ENCODE measurements around the gene CTNND2. TPM values are rescaled to one million over a fixed set of nuclear protein-coding genes. Genes with fewer than 3 reads are reported as not detected.

The CTNND2 gene
- total RNA-seq, 1 experiment from 2014 or later = not detected

GRCh38 chr5:10985091-10985720 is 919.0 kb downstream of the CTNND2 start:
- Mint-ChIP-seq H3K36me3 (ENCODE audit: insufficient read depth, unreplicated experiment) (no peaks in the 10 kb centered on the region), H3K4me3 (ENCODE audit: unreplicated experiment) (no peak overlapping the region), H3K27me3 (ENCODE audit: insufficient read depth, unreplicated experiment) (peaks cover 55% of the 10 kb centered on the region), H3K9me3 (ENCODE audit: unreplicated experiment) (no peaks in the 10 kb centered on the region), H3K27ac (ENCODE audit: low read depth, unreplicated experiment) (no peak overlapping the region), H3K4me1 (ENCODE audit: insufficient read depth, unreplicated experiment) (peaks cover 5% of the 10 kb centered on the region)
- BruUV-seq (replicated peaks) = no TSS peak
- no peak for TF ChIP-seq CTCF (IDR thresholded peaks at IDR 0.05; ENCODE audit: unreplicated experiment)
- ChIA-PET POLR2A (no interaction called here), CTCF (interaction anchor here (0.7 to 1.0 kb wide), 2 partner anchors 135 to 532 kb away, joined by 3 read pairs; no protein-coding TSS in a partner anchor)
- intact Hi-C loops (cut with micrococcal nuclease) = loop anchor here (5.0 to 10.0 kb wide), 2 partner anchors 290 to 507 kb away; no protein-coding TSS in a partner anchor
- DNase-seq (ENCODE audit: unreplicated experiment) = no peak

DNA sequence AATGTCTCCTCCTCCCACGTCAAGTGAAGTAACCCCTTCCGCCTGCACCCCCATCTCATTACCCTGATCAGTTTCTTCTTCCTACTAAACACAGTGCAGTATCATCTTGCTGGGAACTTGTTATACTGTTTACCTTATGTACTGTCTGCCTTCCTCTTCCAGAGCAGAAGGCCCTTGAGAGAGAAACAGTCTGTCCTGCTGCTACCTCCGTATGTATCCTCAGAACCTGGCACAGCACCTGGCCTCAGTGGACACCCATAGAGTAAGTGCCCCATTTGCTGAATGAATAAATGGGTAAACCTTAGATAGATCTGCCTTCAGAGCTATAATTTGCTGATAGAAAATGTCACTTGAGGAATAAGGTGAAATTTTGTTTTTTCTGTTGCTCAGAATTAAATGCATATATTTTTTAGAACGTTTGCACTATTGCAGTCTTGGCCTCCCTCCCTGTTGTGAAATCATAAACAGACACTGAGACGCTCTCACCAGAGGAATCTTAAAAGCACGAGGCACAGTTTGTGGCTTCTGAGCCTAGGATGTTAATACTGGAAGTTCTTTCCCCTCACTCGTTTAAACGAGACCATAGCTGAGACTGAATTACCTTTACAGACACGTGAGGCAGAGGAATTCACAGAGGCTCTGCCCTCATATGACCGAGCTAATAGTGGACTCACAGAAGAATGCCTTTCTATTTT is 920.1 kb downstream of the CTNND2 start:
- no peak overlapping the region for H3K27ac Mint-ChIP-seq (ENCODE audit: low read depth, unreplicated experiment)
- no peaks in the 10 kb centered on the region for H3K36me3 Mint-ChIP-seq (ENCODE audit: insufficient read depth, unreplicated experiment)
- no TSS peak for BruUV-seq (replicated peaks)
- peaks cover 44% of the 10 kb centered on the region for H3K27me3 Mint-ChIP-seq (ENCODE audit: insufficient read depth, unreplicated experiment)
- CTCF ChIA-PET = no interaction called here
- no peaks in the 10 kb centered on the region for H3K9me3 Mint-ChIP-seq (ENCODE audit: unreplicated experiment)
- no peak for TF ChIP-seq CTCF (IDR thresholded peaks at IDR 0.05; ENCODE audit: unreplicated experiment)
- H3K4me3 Mint-ChIP-seq (ENCODE audit: unreplicated experiment) = no peak overlapping the region
- intact Hi-C loops (cut with micrococcal nuclease) = loop anchor here (10.0 kb wide), 1 partner anchor 289 kb away; no protein-coding TSS in a partner anchor
- H3K4me1 Mint-ChIP-seq (ENCODE audit: insufficient read depth, unreplicated experiment) = peaks cover 5% of the 10 kb centered on the region
- no peak for DNase-seq (ENCODE audit: unreplicated experiment)
- POLR2A ChIA-PET = no interaction called here

DNA sequence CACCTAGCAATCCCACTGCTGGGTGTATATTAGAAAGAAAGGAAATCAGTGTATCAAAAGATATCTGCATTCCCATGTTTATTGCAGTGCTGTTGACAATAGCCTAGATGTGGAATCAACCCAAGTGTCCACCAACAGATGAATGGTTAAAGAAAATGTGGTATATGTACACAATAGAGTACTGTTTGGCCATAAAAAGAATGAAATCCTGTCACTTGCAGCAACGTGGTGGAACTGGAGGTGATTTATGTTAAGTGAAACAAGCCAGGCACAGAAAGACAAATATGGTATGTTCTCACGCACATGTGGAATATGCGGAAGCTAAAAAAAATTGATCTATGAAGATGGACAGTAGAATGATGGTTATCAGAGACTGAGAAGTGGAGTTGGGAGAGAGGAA is 921.6 kb downstream of the CTNND2 start:
- Mint-ChIP-seq H3K27ac (ENCODE audit: low read depth, unreplicated experiment) (no peak overlapping the region), H3K4me1 (ENCODE audit: insufficient read depth, unreplicated experiment) (no peaks in the 10 kb centered on the region), H3K9me3 (ENCODE audit: unreplicated experiment) (no peaks in the 10 kb centered on the region), H3K27me3 (ENCODE audit: insufficient read depth, unreplicated experiment) (peaks cover 29% of the 10 kb centered on the region), H3K4me3 (ENCODE audit: unreplicated experiment) (no peak overlapping the region), H3K36me3 (ENCODE audit: insufficient read depth, unreplicated experiment) (no peaks in the 10 kb centered on the region)
- BruUV-seq (replicated peaks) = no TSS peak
- ChIA-PET POLR2A (no interaction called here), CTCF (no interaction called here)
- intact Hi-C loops (cut with micrococcal nuclease) = loop anchor here (10.0 kb wide), 1 partner anchor 288 kb away; no protein-coding TSS in a partner anchor
- no peak for DNase-seq (ENCODE audit: unreplicated experiment)
- no peak for TF ChIP-seq CTCF (IDR thresholded peaks at IDR 0.05; ENCODE audit: unreplicated experiment)

DNA sequence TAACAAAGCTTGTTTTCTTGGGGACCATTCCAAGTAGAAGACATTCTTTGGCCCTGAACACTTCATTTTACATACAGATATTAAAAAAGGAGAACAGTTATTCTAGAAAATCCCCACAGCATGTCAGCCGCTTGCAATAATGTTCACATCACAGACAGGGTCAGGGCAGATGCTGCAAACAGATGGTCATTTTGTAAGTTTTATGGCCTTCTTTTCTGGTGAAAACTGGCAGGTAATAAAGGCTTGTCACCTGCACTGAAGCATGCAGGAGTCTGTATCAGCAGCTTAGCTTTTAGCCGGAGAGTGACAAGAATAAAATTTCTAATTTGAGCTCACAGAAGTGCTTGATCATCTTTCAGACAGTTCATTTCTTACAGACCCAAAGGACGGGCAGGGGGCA is 922.3 kb downstream of the CTNND2 start:
- no peaks in the 10 kb centered on the region for H3K9me3 Mint-ChIP-seq (ENCODE audit: unreplicated experiment)
- BruUV-seq (replicated peaks) = no TSS peak
- ChIA-PET CTCF (interaction anchor here (0.6 kb wide), 1 partner anchor 223 kb away, joined by 3 read pairs; no protein-coding TSS in a partner anchor), POLR2A (no interaction called here)
- no peak overlapping the region for H3K27ac Mint-ChIP-seq (ENCODE audit: low read depth, unreplicated experiment)
- no peak for TF ChIP-seq CTCF (IDR thresholded peaks at IDR 0.05; ENCODE audit: unreplicated experiment)
- H3K27me3 Mint-ChIP-seq (ENCODE audit: insufficient read depth, unreplicated experiment) = peaks cover 28% of the 10 kb centered on the region
- no peak overlapping the region for H3K4me3 Mint-ChIP-seq (ENCODE audit: unreplicated experiment)
- H3K36me3 Mint-ChIP-seq (ENCODE audit: insufficient read depth, unreplicated experiment) = no peaks in the 10 kb centered on the region
- H3K4me1 Mint-ChIP-seq (ENCODE audit: insufficient read depth, unreplicated experiment) = no peaks in the 10 kb centered on the region
- intact Hi-C loops (cut with micrococcal nuclease) = loop anchor here (10.0 kb wide), 1 partner anchor 287 kb away; no protein-coding TSS in a partner anchor
- DNase-seq (ENCODE audit: unreplicated experiment) = no peak

All from MCF 10A (cell line).